Measurements from ENCODE around the gene EIF4E3. TPM values are rescaled to one million over a fixed set of nuclear protein-coding genes. Genes with fewer than 3 reads are reported as not detected.

The EIF4E3 gene
- total and polyA plus RNA-seq, 8 donors = 4.1 to 25.9 (median 14.5) TPM

GRCh38 chr3:71629711-71630110 is 95.5 kb downstream of the EIF4E3 start:
- Histone ChIP-seq H3K27me3 (no peaks in the 10 kb centered on the region), H3K36me3 (no peaks in the 10 kb centered on the region), H3K27ac (peak overlapping the region in 1 of 5 donors; percentile 35), H3K4me1 (peaks cover 0 to 12% (median 4%) of the 10 kb centered on the region in 4 donors), H3K9me3 (no peaks in the 10 kb centered on the region), H3K4me3 (no peak overlapping the region)
- no peak for TF ChIP-seq POLR2AphosphoS5 (IDR thresholded peaks at IDR 0.05)
- TF ChIP-seq EP300 (IDR thresholded peaks at IDR 0.05) = no peak
- WGBS, 5 donors = 36 to 67% (median 44%) methylated on average over 2 of the region's 2 CpGs
- peak in 1 of 2 donors; percentile 26 for DNase-seq
- intact Hi-C loops (cut with DNase I; ENCODE audit: low total_unique reads) = no loop called here

GRCh38 chr3:71629289-71629688 is 95.9 kb downstream of the EIF4E3 start:
- Histone ChIP-seq H3K9me3 (no peaks in the 10 kb centered on the region), H3K27ac (peak overlapping the region in 1 of 5 donors; percentile 35), H3K36me3 (no peaks in the 10 kb centered on the region), H3K4me1 (peaks cover 0 to 12% (median 4%) of the 10 kb centered on the region in 4 donors), H3K4me3 (no peak overlapping the region), H3K27me3 (no peaks in the 10 kb centered on the region)
- 28 to 45% (median 33%) methylated on average over 8 of the region's 8 CpGs for WGBS, 5 donors
- intact Hi-C loops (cut with DNase I; ENCODE audit: low total_unique reads) = no loop called here
- no peak for DNase-seq
- no peak for TF ChIP-seq POLR2AphosphoS5 (IDR thresholded peaks at IDR 0.05)
- no peak for TF ChIP-seq POLR2A (IDR thresholded peaks at IDR 0.05)

- DNase-seq = no peak
- 54 to 77% (median 72%) methylated on average over 6 of the region's 6 CpGs for WGBS, 5 donors
- Histone ChIP-seq H3K27ac (no peak overlapping the region), H3K27me3 (no peaks in the 10 kb centered on the region), H3K4me3 (no peak overlapping the region), H3K36me3 (no peaks in the 10 kb centered on the region), H3K4me1 (peaks cover 0 to 12% (median 4%) of the 10 kb centered on the region in 4 donors), H3K9me3 (no peaks in the 10 kb centered on the region)
- intact Hi-C loops (cut with DNase I; ENCODE audit: low total_unique reads) = no loop called here
- no peak for TF ChIP-seq POLR2AphosphoS5 (IDR thresholded peaks at IDR 0.05)
- TF ChIP-seq EP300 (IDR thresholded peaks at IDR 0.05) = no peak
- TF ChIP-seq POLR2A (IDR thresholded peaks at IDR 0.05) = no peak
- TF ChIP-seq CTCF (IDR thresholded peaks at IDR 0.05) = no peak
These were observed 96.7 kb downstream of the EIF4E3 start for GRCh38 chr3:71628522-71628921.

GRCh38 chr3:71625676-71626075 is 99.5 kb downstream of the EIF4E3 start:
- Histone ChIP-seq H3K27ac (no peak overlapping the region), H3K36me3 (no peaks in the 10 kb centered on the region), H3K4me3 (no peak overlapping the region), H3K9me3 (no peaks in the 10 kb centered on the region), H3K27me3 (no peaks in the 10 kb centered on the region), H3K4me1 (peaks cover 0 to 12% (median 4%) of the 10 kb centered on the region in 4 donors)
- DNase-seq = no peak
- TF ChIP-seq POLR2A (IDR thresholded peaks at IDR 0.05) (no peak), CTCF (IDR thresholded peaks at IDR 0.05) (no peak), POLR2AphosphoS5 (IDR thresholded peaks at IDR 0.05) (no peak), EP300 (IDR thresholded peaks at IDR 0.05) (no peak)
- intact Hi-C loops (cut with DNase I; ENCODE audit: low total_unique reads) = no loop called here

Other genes starting within 250 kb of the EIF4E3 start
- 100 to 1,000 TPM; 109 to 215 (median 159) TPM for gene FOXP1, start 141.7 kb downstream of the EIF4E3 start, total RNA-seq
- 10 to 100 TPM; 12.3 to 20.5 (median 15.6) TPM for gene FOXP1, start 141.7 kb downstream of the EIF4E3 start, polyA plus RNA-seq
- gene GPR27, start 28.5 kb upstream of the EIF4E3 start, total RNA-seq = 1 to 10 TPM in 3 of 5 donors, under 1 TPM in 1, not detected in 1; 0.45 to 5.1 (median 2.7) TPM
- 1 to 10 TPM; 1.1 to 3.1 (median 1.4) TPM for gene GPR27, start 28.5 kb upstream of the EIF4E3 start, polyA plus RNA-seq
- gene PROK2, start 59.7 kb upstream of the EIF4E3 start, total RNA-seq = not detected
- 1 to 10 TPM in 2 of 3 donors, under 1 TPM in 1; 0.58 to 5.7 (median 1.1) TPM for gene PROK2, start 59.7 kb upstream of the EIF4E3 start, polyA plus RNA-seq